HL-60 (cell line): ENCODE data around the gene EDN3.

Source experiments
- REST ChIP-seq: IDR thresholded peaks from 2 replicates; pipeline ENCODE4 v1.6.1; 2012; ENCODE audit warnings: low read depth; ENCODE audit not compliant: insufficient replicate concordance
- TF ChIP-seq, protein P1 (sequence below): IDR thresholded peaks from one replicate; pipeline ENCODE4 v1.5.1; 2011; ENCODE audit warnings: low read length, control low read depth, inconsistent platforms; ENCODE audit not compliant: insufficient read depth

- TF ChIP-seq, protein P1, sequence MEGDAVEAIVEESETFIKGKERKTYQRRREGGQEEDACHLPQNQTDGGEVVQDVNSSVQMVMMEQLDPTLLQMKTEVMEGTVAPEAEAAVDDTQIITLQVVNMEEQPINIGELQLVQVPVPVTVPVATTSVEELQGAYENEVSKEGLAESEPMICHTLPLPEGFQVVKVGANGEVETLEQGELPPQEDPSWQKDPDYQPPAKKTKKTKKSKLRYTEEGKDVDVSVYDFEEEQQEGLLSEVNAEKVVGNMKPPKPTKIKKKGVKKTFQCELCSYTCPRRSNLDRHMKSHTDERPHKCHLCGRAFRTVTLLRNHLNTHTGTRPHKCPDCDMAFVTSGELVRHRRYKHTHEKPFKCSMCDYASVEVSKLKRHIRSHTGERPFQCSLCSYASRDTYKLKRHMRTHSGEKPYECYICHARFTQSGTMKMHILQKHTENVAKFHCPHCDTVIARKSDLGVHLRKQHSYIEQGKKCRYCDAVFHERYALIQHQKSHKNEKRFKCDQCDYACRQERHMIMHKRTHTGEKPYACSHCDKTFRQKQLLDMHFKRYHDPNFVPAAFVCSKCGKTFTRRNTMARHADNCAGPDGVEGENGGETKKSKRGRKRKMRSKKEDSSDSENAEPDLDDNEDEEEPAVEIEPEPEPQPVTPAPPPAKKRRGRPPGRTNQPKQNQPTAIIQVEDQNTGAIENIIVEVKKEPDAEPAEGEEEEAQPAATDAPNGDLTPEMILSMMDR, result no peak
- no peak for TF ChIP-seq REST
Observed at GRCh38 chr20:59342023-59342957, 41.9 kb downstream of the EDN3 start.
